ELF-1 (cell line): ENCODE results near the gene FN1.

ENCODE experiments used
- DNase-seq: peaks from one replicate; pipeline ENCODE4 v3.0.0-alpha.2; 2016; ENCODE audit warnings: low read depth, low spot score

The FN1 gene

DNA sequence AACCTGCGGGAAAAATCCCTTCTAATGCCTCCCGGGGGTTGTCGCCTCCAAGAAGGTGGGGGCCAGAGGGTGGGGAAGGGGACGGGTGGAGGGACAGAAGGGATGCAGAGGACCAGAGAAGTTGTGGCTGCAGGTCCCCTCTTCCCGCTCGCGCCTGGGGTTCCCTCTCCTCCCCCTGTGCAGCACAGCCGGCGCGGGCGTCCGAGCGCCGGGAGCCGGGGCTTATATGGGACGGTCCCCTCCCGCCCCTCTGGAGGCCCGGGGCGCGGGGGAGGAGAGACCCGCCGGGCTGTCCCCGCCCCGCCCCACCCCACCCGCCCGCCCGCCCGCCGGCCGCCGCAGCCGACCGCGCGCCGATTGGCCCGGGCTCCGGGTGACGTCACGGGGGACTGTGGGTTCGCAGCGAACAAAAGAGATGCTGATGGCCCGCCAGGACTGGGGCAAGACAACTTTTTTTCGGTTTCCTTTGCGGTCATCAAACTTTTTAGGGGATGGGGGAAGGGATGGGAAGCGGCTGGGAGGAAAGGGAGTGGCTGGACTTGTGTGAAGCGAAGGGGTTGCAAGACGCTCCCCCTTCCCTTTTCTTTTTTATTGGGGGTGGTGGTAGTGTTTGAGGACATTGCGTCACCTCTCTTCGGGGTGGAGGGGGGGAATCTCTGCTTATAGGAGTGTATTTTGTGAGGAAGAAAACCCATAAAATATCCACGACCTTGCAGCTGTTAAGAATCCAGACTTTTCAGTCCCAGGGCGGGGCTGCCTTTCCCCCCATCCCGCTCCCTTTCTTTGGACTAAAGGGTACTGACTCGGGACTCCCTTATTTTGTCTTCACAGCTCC lies at the start of gene FN1:
Gene FN1, minus strand, starts transcription at position 199 of the 835 bp plus-strand sequence. CDS start 266 bp downstream, outside the sequence.
- DNase-seq, result peak; percentile 92

DNA sequence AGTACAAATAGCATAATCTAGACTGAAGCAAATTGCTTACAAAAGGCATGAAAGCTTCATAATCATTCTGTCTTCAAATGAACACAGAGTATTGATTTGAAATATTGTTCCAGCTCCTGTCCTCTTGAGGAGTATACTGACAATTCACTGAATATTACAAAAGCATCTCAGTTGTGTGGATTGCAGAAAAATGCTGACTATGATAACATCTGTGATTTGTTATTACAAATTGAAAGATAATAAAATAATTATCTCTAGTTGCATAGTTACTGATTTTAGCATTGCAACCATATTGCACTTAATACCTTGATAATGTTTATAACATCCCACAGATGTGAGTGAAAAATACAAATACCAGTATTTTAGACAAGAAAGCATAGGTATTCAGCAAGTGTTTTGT lies 49.2 kb upstream of the FN1 start:
- DNase-seq, result no peak

DNA sequence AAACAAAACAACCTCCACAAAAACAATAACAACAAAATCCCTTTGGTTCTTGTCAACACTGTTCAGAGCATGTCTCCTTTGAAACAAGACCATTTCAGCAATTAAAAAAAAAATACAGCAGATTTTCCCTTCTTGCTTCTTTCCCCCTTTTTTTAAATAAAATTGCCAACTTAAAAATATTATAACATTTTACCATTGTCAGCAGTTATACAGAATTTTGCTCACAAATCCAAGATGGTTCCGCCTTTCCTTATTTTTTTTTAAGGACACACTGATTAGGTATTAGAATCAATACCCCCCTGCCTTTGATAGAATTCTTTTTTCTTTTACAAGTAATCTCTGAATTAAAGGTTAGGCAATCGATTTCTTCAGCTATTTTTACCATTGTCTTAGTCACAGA lies 48.7 kb upstream of the FN1 start:
- no peak for DNase-seq

DNA sequence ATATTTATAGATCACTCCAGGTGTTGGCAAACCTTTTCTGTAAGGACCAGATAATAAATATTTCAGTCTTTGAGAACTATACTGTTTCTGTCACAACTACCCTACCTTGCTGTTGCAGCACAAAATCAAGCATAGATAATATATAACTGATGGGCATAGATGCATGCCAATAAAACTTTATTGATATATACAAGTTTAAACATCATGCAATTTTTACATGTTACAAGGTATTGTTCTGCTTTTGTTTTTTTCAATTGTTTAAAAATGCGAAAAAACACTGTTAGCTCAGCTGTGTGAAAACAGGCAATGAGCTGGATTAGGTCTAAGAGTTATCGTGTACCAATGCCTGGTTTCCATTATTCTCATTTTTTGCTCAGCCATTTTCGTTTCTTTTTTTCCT lies 47.6 kb upstream of the FN1 start:
- DNase-seq, result no peak

DNA sequence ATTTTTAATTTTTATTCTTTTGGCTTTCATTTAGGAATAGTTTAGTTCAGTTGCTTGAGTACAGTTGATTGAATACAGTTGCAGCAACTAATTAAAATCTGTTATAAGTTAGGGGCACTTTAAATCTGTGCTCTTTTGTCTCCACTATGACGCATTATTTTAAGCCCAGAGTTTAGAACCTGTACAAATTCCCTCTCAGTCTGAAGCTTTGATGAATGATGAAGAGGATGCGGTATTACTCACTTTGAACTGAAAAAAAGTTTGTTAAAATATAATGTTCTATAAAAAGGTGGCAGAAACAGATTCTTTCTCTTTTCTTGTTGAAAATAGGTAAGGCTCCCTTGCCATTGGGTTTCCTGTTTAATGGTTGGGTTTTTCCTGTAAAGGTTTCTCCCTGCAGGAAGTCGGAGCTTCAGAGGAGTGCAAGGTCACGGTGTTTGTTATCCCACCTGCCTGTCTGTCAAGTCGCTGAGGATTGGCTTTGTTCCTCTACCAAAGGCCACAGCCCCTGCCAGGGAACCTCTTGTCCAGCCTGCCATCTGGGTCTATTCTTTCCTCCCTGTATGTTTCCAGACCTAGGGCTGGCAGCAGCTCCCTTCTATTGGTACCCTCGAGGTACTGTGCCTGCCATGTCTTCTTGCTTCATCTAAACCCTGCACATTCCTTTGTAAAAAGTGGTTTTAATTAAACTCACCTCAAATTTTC lies 43.8 kb upstream of the FN1 start:
- DNase-seq, result no peak

DNA sequence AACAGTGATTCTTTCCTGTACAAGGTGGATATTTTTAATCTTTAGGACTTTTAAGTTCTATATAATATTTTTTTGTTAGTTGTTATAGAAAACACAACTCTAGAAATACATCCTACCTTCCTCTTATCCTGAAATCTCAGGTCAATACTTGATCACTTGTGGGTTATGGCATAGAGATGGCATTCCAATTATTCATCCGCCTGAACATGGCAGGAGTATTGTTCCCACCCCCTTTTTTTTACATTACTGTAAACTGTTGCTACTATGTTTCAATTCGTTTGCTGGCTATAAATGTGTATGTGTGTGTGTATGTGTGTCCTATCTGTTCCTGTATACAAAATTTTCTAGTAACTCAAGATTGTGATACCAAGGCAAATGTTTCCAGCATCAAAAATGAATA lies 43.3 kb upstream of the FN1 start:
- no peak for DNase-seq

DNA sequence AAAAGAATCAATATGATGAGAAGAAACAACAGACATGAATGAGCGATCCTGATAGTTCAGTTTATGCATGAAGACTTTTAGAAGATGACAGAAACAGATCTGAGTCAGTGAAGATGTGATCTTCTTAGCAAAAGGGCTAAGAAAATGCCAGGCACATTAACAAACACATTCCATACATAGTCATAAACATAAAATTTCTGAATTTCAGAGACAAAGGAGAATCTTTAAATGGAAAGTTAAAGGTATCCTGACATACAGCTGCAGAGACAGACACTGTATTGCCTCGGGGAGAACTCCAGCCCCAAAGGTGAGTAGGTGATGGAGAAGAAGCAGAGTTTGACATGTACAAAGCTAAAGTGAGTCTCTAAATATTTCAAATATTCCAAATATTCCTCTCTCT lies 40.6 kb upstream of the FN1 start:
- no peak for DNase-seq

DNA sequence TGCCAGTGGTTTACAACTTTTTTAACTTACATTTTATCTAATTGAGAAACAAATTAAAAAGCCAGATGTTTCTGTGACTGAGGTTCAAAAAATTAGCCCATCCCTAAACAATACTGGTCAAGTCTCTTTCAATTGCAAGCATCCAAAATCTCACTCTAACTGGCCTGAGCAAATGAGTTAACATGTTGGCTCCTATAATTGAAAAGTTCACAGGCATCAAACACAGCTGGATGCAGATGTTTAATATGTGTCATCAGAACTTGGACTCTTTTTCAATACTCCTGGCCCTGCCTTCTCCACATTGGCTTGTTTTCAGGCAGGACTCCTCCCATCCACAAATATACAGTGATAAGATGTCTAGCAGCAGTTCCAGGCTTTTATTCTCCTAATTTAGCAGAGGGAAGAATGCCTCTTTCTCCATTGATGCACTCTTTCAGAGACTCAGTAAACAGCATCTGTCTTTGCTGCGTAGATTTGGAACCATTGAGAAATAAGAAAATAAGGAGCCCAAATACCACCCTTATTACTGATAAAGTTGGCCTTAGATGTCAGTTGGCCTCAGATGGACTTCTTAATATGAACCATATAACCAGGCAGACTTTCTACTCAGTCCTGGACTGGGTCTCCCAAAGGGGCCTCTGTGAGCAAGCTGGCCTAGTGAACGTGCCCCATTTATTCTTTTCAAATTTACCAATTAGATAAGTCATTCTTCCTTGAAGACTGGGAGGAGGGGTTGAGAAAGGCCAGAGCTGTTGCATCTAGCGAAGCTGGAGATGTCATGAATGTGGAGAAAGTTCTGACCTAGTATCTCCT lies 30.4 kb upstream of the FN1 start:
- DNase-seq, result no peak

DNA sequence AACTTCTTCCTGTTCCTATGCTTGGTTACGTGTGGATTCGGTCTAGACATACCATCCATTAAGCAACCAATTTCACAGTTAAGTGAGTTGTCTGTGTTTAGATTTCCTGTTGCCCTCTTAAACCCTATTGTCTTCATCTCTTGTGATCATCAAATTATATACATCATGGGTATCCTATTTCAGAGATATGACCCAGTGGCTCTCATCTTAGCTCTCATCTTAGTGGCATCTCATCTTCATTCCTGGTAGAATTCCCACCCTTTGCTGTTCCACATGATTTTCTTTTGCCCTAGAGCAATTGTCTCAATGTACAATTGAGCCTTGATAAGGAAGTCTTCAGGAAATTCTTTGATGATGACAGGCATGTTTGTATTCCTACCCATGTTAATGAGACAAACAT lies 29.4 kb upstream of the FN1 start:
- DNase-seq, result no peak

DNA sequence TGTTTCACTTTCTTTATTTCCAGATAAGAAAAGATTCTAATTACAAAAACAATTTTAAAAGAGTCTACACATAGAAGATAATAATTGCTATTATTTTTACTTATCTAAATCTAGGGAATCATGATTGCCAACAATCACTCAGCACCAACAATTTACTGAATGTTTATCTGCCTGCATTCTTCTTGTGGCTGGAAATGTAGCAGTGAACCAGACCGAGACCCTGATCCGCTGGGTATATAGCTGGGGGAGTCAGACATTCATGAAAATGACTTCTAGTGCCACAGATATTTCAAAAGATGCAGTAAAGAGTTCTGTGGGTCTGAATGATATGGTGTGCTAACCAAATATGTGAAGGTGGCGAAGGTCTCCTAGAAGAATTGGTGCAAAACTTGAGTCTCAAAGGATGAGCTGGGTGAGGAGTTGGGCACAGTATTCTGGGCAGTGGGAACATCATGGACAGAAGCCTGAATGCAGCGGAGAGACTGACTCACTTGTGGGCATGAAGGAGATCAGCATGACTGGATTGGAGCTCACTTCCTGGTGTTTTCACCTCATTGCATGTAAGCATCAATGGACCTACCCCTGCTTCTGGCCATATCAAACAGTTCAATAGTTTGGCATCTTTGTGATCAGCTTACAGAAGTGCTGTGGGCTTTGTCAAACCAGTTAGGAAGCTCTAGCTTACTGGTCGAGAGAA lies 26.1 kb upstream of the FN1 start:
- no peak for DNase-seq

DNA sequence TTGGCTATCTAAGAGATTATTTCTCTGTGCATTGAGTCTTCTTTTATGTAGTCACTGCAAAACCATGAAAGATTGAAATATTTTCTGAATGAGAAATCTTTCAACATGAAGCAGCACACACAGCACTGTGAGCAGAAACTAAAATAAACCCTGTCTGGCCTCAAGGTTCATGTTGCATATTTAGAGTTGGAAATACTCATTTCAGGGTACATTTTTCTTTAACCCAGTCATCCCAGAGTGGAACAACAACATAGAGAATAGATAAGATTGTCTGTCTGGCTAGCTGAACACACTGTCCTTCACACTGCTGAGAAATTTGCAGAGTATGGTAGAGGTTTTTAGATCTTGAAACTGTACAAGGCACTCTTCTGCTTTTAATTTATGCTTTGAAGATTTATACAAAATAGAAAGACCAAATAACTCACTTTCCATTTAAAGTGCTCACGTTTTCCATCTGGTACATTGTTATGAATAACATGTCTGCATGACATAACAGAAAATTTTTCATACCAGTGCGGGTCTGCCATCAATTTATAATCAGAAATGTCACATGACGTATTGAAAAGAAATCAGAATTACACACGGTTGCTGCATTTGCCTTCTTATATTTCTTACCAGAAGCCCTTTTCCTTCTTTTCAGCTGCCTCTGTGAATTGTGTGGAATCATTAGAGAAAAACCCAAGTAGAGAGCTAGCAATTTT lies 25.0 kb upstream of the FN1 start:
- no peak for DNase-seq

DNA sequence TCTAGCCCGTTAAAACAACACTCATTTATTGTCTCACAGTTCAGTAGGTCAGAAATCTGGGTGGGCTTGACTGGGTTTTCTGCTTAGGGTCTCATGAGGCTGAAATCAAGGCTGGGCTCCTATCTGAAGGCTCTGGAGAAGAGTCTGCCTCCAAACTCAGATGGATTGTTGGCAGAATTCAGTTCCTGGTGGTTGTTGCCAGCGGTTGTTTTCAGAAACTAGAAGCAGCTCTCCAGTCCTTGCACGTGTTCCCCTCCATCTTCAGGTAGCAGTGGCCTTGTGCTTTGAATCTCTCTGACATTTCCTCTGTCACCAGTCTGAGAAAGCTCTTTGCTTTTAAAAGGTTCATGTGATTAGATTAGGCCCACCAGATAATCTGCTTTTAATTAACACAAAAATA lies 20.1 kb upstream of the FN1 start:
- DNase-seq, result no peak

DNA sequence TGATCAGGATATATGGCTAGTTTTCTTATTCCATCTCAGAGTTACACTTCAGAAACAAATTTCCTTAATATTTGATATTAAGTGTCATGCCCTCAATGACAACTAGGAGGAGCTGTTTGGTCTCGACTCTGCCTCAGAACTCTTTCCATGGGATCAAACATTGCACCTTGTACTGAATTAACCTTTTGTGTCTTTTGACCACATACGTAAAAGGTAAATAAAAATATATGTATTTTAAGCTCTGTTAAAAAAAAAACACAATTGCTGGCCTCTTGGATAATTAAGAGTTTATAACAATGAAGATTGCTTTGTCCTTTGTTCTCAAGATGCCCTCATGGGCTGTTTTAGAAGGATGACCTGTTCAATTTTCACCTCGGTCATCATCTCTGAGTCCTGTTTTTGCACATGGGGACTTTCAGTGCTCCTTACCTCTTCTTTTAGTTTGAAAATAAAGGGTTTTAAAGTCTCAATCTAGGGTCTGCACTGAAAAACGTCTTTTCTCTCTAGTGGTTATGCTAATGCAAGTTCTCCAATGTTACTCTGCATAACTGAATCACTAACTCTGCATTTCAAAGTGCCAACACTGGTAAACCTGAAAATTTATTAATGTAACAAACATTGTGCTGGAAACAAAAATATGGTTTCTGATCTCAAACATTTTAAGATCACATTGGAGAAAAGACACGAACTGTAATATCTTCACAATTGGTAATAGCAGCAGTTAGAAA lies 18.8 kb upstream of the FN1 start:
- DNase-seq, result no peak

DNA sequence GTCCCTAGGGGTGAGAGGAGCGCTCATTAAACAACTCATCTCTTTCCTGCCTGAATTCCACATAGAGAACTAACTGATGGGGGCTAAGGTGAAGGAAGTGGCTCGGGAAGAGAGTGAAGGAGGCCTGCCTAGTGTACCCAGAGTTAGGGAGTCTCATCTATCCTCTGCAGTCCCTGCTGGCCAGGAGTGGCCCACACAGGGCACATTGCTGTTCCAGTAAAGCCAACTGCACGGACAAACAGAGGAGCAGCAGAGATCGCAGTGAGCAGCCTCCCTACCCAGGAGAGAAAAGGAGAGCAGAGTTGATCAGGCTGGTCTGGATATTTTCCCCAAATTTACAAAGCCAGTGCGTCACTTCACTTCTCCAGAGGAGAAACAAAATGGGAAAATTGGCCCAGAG lies 16.9 kb upstream of the FN1 start:
- peak; percentile 39 for DNase-seq

DNA sequence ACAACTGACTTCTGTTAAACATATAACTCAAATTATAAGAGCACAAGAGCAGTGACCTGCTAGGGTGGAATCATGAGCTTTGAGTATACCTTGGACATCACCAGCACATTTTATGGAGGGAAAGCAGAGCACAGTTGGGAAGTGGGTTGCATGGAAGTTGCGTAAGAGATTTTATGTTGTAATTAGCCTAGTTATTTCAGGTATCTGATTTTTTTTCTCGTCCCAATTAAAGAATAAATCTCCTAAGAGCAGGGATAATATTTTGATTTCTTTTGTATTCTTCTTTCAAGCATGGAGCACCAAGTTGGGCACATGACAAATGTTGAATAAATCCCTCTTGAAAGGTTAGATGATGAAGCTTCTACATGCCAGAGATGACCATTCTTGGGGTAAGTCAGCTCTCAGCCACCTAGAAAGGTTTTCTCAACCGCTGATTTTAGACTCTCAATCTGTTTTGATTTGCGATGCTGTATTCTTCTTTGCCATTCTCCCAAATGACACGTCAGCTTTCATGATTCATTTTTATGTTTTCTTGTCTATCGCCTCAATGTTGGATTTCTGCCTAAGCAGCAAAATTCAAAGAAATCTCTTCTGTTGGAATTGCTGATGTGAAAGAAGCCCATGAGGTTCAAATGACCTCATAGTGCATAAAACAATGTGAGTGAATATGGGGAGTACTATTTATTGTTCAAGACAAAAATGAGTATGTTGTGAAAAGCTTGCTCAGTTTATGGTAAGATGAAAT lies 15.3 kb upstream of the FN1 start:
- no peak for DNase-seq

DNA sequence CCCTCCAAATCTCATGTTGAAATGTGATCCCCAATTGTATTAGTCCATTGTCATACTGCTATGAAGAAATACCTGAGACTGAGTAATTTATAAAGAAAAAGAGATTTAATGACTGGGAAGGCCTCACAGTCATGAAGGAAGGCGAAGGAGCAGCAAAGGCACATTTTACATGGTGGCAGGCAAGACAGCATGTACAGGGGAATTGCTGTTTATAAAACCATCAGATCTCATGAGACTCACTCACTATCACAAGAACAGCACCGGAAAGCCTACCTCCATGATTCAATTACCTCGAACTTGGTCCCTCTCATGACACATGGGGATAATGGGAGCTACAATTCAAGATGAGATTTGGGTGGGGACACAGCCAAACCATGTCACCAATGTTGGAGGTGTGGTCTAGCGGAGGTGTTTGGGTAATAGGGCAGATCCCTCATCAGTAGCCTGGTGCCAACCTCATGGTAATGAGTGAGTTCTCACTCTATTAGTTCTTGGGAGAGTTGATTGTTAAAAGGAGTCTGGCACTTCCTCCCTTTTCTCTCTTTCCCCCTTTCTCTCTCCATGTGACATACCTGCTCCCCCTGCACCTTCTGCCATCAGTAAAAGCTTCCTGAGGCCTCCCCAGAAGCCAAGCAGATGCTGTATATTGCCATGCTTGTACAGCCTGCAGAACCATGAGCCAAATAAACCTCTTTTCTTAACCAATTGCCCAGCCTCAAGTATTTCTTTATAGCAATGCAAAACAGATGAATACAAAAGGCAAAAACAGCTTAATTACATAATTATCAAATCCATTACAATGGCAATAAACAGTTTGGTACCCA lies 14.5 kb upstream of the FN1 start:
- DNase-seq, result no peak

DNA sequence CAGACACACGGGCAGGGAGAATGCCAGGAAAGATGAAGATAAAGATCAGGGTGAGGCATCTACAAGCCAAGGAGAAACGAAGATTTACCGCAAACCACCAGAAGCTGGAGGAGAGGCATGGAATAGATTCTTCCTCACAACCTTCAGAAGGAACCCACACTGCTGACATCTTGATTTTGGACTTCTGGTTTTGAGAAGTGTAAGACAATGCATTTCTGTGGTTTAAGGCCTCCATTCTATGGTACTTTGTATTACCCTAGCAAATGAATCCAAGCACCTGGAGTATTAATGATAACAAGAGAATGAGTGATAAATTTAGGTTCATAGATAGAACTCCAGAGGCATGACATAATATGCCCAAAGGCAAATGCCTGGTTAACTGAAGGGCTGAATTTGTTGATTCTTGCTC lies 11.8 kb upstream of the FN1 start:
- DNase-seq, result no peak

DNA sequence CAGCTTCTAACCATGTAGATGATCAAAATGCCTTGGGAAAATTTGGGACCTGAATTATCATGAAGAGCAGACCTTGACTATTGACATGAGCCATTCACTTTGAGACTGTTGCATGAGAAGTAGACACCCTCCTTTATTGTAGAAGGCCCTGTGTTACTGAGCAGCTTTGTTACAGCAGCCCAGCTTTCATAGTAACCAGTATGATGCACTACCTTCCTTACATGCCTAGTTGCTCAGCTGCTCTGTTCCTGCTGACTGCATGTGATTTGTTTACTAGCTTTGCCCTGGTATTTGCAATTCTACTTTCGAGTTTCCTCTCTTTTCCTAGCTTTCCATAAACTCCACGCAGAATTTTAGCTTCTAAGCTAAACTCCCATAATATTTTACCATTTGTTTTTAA lies 11.2 kb upstream of the FN1 start:
- no peak for DNase-seq

DNA sequence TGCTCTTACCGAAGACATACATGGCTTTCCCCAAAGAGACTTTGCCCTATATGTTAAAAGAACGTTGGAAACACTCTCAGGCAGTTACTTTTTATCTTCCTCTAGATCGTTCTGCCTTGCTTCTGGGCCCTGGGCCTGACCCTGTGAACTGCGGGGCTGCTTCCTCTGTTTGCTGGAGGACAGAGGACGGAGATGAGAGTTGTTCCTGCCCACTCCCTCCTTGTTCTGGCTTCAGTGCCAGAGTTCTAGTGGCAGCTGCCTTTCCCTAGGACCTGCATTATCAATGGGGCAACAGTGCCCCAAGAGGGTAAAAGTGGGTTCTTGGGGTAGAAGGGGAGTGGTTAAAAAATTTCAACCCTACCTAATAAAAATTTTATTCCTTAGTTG lies 6.5 kb upstream of the FN1 start:
- DNase-seq, result no peak
